T-helper 1 cell treated with Interleukin-12 subunit alpha and Interleukin-12 subunit beta and Interleukin-4 antibody, amounts not matched to agents 30 μg/mL and 1 μg/mL, for 36 hours (primary cell): Measurements from ENCODE around the gene TOX2.

Source experiments
- H3K27ac Mint-ChIP-seq: one replicate; pipeline ENCODE4 v1.8.0; 2021; ENCODE audit warnings: mild to moderate bottlenecking, mixed read lengths
- H3K27me3 Mint-ChIP-seq: one replicate; pipeline ENCODE4 v1.8.0; 2021; ENCODE audit warnings: low read depth, mixed read lengths
- H3K36me3 Mint-ChIP-seq: one replicate; pipeline ENCODE4 v1.8.0; 2021; ENCODE audit warnings: low read depth, mixed read lengths
- H3K4me1 Mint-ChIP-seq: one replicate; pipeline ENCODE4 v1.8.0; 2021; ENCODE audit warnings: low read depth, mixed read lengths
- H3K4me3 Mint-ChIP-seq: one replicate; pipeline ENCODE4 v1.8.0; 2021; ENCODE audit warnings: mild to moderate bottlenecking, moderate library complexity, mixed read lengths
- H3K9me3 Mint-ChIP-seq: one replicate; pipeline ENCODE4 v1.8.0; 2021; ENCODE audit warnings: mixed read lengths

TOX2 gene

DNA sequence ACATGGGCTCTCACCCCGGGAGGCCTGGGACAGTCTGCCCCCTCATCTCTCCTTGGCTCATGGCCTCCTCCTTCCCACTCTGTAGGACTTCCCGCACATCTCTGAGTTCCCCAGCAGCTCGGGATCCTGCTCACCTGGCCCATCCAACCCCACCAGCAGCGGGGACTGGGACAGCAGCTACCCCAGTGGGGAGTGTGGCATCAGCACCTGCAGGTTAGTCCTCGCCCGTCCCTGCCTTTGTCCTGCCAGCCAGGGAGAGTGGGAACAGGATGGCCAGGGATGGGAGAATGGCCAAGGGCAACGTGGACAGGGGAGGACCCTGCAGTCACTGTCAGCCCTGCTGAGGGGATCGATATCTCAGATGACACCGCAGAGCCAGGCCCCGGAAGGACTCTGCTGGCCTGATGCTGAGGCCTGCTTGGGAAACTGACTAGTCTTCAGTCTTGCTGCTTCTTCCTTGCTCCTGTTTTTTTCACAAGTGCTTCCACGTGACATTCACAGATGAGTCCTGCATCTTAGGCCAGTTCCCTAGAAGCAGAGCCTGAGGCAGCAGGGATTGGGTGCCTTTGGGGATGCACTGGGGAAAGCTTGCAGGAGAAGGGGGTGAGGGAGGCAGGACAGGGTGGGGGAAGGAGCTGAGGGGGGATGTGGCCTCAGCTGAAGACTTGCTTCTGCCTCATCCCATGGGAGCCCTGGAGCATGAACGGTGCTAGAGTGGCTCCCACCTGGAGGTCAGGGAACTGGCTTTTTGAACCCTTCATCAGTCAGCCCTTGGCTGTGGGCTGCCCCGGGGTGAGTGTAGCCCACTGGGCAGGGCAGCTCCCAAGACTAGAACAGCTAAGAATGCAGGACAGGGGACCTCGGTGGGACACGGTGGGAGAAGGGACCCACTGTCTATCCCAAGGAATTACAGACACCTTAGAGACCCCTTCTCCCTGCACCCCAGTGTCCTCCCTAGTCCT lies 152.3 kb downstream of the TOX2 start:
- H3K27ac Mint-ChIP-seq: peak overlapping the region; percentile 46
- peaks cover 13% of the 10 kb centered on the region for H3K36me3 Mint-ChIP-seq
- H3K4me3 Mint-ChIP-seq: no peak overlapping the region
- H3K9me3 Mint-ChIP-seq: peaks cover 2% of the 10 kb centered on the region
- H3K27me3 Mint-ChIP-seq: peaks cover 4% of the 10 kb centered on the region
- H3K4me1 Mint-ChIP-seq: peaks cover 52% of the 10 kb centered on the region

- peaks cover 4% of the 10 kb centered on the region for H3K27me3 Mint-ChIP-seq
- H3K4me1 Mint-ChIP-seq: peaks cover 54% of the 10 kb centered on the region
- peaks cover 11% of the 10 kb centered on the region for H3K36me3 Mint-ChIP-seq
- H3K9me3 Mint-ChIP-seq: no peaks in the 10 kb centered on the region
- H3K27ac Mint-ChIP-seq: peak overlapping the region; percentile 97
- H3K4me3 Mint-ChIP-seq: no peak overlapping the region
Observed at GRCh38 chr20:44067650-44068081, 153.0 kb downstream of the TOX2 start.

DNA sequence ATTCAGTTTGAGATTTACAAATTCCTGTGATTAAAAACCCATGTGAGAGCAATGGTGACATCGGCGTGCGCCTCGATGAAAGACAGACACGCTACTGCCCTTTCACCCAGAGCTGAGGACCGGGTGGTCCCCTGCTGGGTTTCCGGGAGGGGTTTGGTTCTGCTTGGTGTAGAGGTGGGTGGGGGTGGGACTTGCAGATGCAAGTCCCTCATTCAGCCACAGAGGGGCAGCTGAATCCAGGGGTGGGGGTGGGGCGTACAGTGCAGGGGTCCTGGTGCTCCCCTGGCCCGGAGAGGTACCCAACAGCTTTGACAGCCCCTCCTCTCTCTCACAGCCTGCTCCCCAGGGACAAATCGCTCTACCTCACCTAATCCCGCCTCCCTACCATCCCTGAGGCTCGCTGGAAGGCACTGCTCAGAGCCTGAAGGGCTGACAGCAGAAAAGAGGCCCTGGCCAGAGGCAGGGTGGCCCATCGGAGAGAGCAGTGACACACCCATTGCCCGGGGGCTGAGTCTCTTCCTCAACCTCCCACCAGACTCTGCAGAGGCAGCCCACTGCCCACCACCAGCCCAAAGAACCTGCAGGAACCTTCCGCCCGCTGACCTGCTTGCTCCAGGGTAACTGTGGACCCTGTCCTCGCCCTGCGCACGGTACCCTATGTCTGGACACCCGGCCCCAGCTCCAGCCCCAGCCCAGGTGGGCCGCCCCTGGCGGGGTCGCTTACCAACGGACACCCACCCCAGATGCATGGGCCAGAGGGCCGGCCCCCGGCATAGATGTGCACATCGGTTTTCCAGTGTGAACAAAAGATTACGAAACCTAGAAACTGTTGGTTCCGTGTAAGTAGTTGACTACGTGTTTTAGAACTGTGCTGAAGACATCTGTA lies 153.9 kb downstream of the TOX2 start:
- H3K4me3 Mint-ChIP-seq: peak overlapping the region; percentile 79
- H3K27ac Mint-ChIP-seq: peak overlapping the region; percentile 97
- peaks cover 4% of the 10 kb centered on the region for H3K36me3 Mint-ChIP-seq
- H3K27me3 Mint-ChIP-seq: peaks cover 4% of the 10 kb centered on the region
- no peaks in the 10 kb centered on the region for H3K9me3 Mint-ChIP-seq
- peaks cover 52% of the 10 kb centered on the region for H3K4me1 Mint-ChIP-seq

GRCh38 chr20:44069203-44070011 lies 154.8 kb downstream of the TOX2 start:
- peaks cover 2% of the 10 kb centered on the region for H3K36me3 Mint-ChIP-seq
- H3K4me1 Mint-ChIP-seq: peaks cover 58% of the 10 kb centered on the region
- no peaks in the 10 kb centered on the region for H3K9me3 Mint-ChIP-seq
- H3K4me3 Mint-ChIP-seq: peak overlapping the region; percentile 79
- H3K27ac Mint-ChIP-seq: peak overlapping the region; percentile 97
- peaks cover 4% of the 10 kb centered on the region for H3K27me3 Mint-ChIP-seq

DNA sequence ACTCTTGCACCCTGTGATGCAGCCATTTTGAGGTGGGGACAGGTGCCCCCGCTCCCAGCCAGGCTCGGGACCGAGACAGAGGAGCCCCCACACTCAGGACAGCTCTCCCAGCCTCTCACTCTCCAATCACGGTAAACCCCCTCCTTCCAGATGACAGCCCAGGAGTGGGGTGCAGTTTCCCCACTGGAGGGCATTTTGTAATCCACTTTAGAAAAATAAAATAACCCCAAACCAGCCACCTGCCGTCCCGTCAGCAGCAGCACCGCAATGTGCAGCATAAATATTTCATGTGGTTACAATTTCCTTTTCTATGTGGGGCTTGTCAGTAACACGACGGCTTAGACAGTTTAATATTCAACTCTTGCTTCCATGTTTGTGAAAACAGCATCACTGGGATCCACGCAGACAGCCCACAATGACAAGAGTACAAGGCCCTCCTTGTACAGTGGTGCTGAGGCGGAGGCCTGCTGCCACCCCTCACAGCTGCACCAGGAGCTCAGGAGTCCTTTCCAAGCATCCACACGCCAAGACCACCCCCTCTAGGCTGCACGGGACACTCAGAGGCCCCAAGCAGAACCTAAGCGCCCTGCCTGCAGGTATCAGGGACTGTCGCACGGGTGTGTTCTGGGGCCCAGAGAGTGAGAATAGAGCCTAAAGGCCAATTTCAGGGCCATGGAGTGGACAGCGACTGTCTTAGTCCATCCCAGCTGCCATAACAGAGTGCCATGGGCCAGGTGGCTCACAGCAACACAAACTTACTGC lies 155.7 kb downstream of the TOX2 start:
- Mint-ChIP-seq H3K36me3 (peaks cover 2% of the 10 kb centered on the region), H3K27ac (peak overlapping the region; percentile 97), H3K4me1 (peaks cover 67% of the 10 kb centered on the region), H3K27me3 (peaks cover 4% of the 10 kb centered on the region), H3K9me3 (no peaks in the 10 kb centered on the region), H3K4me3 (peak overlapping the region; percentile 79)

DNA sequence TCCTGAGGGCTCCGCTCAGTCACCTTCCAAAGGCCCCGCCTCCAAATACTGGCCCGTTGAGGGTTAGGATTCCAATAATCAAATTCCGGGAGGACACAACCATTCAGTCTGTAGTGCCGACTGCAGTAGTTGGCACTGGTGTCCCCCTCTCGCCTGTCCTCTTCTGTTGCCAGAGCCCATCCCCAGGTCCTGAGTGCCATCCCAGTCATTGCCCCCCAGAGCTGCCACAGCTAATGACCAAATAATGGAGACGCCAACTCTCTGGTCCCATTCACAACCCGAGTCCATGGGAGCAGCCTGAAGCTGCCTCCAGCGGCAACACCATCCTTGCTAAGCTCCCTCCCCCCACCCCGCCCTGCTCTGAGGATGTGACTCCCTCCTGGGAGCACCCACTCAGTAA lies 156.4 kb downstream of the TOX2 start:
- Mint-ChIP-seq H3K9me3 (no peaks in the 10 kb centered on the region), H3K27ac (no peak overlapping the region), H3K4me1 (peaks cover 69% of the 10 kb centered on the region), H3K4me3 (peak overlapping the region; percentile 8), H3K36me3 (peaks cover 2% of the 10 kb centered on the region), H3K27me3 (peaks cover 4% of the 10 kb centered on the region)

- Mint-ChIP-seq H3K4me1 (peaks cover 65% of the 10 kb centered on the region), H3K27ac (peak overlapping the region; percentile 69), H3K9me3 (no peaks in the 10 kb centered on the region), H3K4me3 (peak overlapping the region; percentile 39), H3K36me3 (peaks cover 2% of the 10 kb centered on the region), H3K27me3 (peaks cover 4% of the 10 kb centered on the region)
Observed at GRCh38 chr20:44071526-44072111, 157.0 kb downstream of the TOX2 start.

GRCh38 chr20:44072384-44072783 lies 157.7 kb downstream of the TOX2 start:
- Mint-ChIP-seq H3K36me3 (peaks cover 2% of the 10 kb centered on the region), H3K4me3 (no peak overlapping the region), H3K27me3 (peaks cover 3% of the 10 kb centered on the region), H3K27ac (no peak overlapping the region), H3K9me3 (no peaks in the 10 kb centered on the region), H3K4me1 (peaks cover 65% of the 10 kb centered on the region)

- H3K27me3 Mint-ChIP-seq: no peaks in the 10 kb centered on the region
- no peak overlapping the region for H3K4me3 Mint-ChIP-seq
- peaks cover 2% of the 10 kb centered on the region for H3K36me3 Mint-ChIP-seq
- H3K4me1 Mint-ChIP-seq: peaks cover 63% of the 10 kb centered on the region
- no peak overlapping the region for H3K27ac Mint-ChIP-seq
- H3K9me3 Mint-ChIP-seq: no peaks in the 10 kb centered on the region
Observed at GRCh38 chr20:44073011-44073674, 158.5 kb downstream of the TOX2 start.

GRCh38 chr20:44073675-44074071 lies 159.0 kb downstream of the TOX2 start:
- H3K27ac Mint-ChIP-seq: no peak overlapping the region
- peaks cover 2% of the 10 kb centered on the region for H3K36me3 Mint-ChIP-seq
- H3K4me1 Mint-ChIP-seq: peaks cover 63% of the 10 kb centered on the region
- H3K9me3 Mint-ChIP-seq: no peaks in the 10 kb centered on the region
- H3K4me3 Mint-ChIP-seq: no peak overlapping the region
- H3K27me3 Mint-ChIP-seq: no peaks in the 10 kb centered on the region

- Mint-ChIP-seq H3K4me1 (peaks cover 58% of the 10 kb centered on the region), H3K9me3 (no peaks in the 10 kb centered on the region), H3K4me3 (no peak overlapping the region), H3K27me3 (no peaks in the 10 kb centered on the region), H3K27ac (peak overlapping the region; percentile 33), H3K36me3 (peaks cover 2% of the 10 kb centered on the region)
Observed at GRCh38 chr20:44074252-44075151, 159.8 kb downstream of the TOX2 start.
